Erythroblast (primary cell): ENCODE measurements around the gene MMEL1.

Experiments
- DNase-seq, 2 experiments: peaks; one replicate each; lab custom pipeline; 2025; lab: John Stamatoyannopoulos, UW
- GATA1 ChIP-seq: IDR thresholded peaks from 2 replicates; pipeline ENCODE4 v1.6.1; 2011; ENCODE audit warnings: low read depth, mild to moderate bottlenecking, control low read depth, low read length, moderate library complexity
- POLR2A ChIP-seq: IDR thresholded peaks from 2 replicates; pipeline ENCODE4 v1.6.1; 2011; ENCODE audit warnings: mild to moderate bottlenecking, low read length

Gene MMEL1

GRCh38 chr1:2625311-2625710, 7.5 kb downstream of the MMEL1 start:
- DNase-seq: no peak
- no peak for TF ChIP-seq POLR2A
- TF ChIP-seq GATA1: no peak

- no peak for TF ChIP-seq POLR2A
- TF ChIP-seq GATA1: no peak
- no peak for DNase-seq
Observed at GRCh38 chr1:2624735-2625300, 8.0 kb downstream of the MMEL1 start.

GRCh38 chr1:2623571-2624337, 9.1 kb downstream of the MMEL1 start:
- TF ChIP-seq POLR2A (no peak), GATA1 (no peak)
- DNase-seq: no peak

GRCh38 chr1:2617971-2618470, 14.8 kb downstream of the MMEL1 start:
- TF ChIP-seq GATA1 (no peak), POLR2A (no peak)
- DNase-seq: no peak

DNA sequence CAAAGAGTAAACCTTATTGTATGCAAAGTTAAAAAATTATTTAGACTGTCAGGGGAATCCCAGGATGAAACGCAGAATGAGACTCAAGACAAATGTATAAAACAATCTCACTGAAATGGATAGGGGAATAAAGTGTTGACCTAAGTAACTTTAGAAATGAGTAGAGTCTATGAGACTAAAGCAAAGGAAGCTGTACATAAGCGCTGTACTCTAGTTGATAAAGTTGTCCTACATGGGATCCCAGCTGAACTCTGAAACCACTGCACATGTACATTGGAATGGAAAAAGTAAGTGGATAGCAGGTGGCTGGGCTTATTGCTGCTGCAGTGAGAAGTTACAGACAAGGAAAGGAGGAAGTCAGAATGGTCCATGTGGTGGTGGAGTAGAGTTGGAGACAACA, 18.7 kb downstream of the MMEL1 start:
- DNase-seq: no peak
- no peak for TF ChIP-seq POLR2A
- TF ChIP-seq GATA1: no peak

DNA sequence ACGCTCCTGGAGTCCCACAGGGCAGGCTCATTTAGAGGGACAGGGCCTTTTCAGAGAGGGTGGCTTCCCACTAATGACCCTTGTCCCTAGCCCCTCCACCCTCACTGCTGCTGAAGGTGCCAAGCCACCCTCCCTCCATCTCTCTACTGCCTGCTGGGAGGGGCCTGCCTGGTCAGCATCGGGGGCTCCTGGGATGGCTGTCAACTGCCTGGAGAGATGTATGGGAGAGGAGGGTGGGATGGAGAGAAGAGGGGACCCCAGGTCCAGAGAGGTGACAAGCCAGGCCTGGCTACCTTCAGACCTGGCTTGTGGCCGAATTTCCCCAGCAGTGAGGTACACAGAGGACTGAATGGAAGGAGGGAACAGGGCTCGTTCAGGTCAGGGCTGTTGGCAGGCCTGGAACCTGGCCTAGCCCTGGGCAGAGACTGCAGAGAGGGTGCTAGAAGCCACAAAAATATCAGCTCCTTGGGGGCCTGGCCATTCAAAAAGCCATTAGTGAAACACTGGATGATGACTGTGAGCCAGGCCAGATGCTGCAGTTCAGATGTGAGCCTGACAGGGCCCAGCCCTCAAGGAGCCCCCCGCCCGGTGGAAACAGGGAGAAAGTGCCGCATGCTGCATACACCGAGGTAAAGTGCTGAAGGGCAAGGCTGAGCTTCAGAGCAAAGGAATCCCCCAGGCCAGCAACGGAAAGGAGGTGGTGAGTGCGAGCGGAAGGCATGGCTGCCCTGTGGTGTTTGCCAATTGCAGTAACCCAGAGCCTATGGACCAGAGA, 20.0 kb downstream of the MMEL1 start:
- no peak for DNase-seq
- TF ChIP-seq POLR2A (no peak), GATA1 (no peak)

DNA sequence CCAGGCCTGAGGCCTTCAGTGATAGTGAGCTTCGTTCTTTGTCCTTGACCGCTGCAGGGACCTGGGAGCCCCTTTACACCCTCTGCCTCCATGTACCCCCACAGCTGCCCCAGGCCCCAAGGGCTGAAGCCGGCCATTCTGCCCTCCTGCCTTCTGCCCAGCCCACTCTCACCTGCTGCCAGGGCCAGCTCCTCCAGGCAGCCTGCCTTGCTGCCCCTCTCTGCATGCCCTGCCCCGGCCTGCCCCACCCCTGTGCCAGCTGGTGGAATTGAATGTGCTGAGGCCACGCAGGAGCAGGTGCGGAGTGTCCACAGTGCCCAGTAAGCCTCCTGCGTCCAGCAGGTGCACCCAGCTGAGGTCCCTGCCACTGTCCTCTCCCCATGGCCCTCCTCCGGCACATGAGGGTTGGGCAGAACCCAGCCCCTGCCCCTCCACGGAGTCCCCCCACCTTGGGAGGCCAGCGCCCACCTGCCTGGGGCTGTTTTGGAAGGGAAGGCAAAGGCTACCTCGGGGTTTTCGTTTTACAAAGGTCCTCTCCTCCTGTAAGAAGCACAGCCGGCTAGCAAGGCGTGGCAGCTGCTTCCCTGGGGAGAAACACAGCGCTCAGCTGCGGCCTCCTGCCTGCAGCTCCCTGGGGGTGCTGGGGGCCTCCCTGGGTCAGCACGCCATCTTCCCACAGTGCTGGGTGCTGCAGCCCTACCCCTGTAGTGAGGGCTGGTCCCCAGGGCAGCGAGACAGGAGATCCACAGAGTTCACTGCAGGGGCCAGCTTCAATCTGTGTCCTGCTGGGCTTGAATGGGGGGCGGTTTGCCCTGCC, 21.0 kb downstream of the MMEL1 start:
- DNase-seq: no peak
- TF ChIP-seq POLR2A (no peak), GATA1 (no peak)

DNA sequence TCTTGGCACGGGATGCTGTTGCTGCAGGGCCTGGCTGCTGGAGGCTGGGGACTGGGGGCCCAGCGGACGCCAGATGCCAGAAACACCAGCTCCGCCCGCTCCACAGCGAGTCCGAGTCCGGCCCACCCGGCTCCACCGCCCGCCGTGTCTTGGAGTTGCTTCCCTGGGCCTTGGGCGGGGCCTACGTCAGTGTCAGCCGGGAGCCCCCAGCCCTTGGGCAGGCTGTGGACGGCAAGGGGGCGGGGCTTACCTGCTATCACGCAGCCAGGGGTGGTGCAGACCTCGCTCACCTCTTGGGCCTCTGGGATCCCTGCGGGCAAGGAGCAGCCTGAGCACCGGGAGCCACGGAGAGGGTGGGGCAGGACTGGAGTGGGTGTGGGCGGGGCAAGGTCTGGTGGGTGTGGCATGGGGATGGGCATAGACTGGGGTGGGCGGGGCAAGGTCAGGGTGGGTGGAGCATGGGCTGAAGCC, 21.8 kb downstream of the MMEL1 start:
- DNase-seq: peak; percentile 21 to 48

DNA sequence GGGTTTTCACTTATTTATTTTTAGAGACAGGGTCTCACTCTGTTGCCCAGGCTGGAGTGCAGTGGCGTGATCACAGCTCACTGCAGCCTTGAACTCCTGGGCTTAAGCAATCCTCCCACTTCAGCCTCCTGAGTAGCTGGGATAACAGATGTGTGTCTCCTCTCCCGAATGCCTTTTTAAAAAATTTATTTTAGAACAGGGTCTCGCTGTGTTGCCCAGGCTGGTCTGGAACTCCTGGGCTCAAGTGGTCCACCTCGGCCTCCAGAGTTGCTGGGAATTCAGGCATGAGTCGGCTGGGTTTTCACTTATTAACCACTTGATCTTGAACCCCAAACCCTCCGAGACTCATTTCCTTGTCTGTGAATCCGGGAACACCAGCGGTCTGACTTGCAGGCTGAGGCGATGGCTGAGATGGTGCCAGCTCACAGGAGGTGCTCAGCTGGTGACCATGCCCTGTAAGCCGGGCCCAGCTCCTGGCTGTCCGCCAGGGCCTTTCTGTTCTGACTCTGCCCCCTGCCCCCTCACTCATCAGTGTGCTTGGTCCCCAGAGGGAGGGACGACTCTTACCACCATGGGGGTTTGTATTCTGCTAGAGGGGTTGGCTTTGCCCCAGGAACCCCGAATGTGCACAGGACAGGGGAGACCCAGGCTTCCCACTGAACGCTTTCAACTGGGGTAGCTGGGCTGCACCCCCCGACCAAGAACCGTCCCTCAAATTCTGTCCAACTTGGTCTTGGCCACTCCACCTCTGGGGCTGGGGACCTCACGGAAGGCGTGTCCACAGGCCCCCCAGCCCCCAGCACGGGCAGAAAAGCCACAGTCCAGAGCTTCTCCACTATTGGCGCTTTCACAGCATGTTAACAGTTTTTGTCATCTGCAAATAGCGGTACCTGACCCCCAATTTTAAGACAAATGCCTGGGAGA, 22.5 kb downstream of the MMEL1 start:
- TF ChIP-seq GATA1 (no peak), POLR2A (no peak)
- no peak for DNase-seq

More for the DNA sequence above, 21.8 kb downstream of the MMEL1 start:
- no peak for TF ChIP-seq POLR2A
- TF ChIP-seq GATA1: no peak

GRCh38 chr1:2609319-2610035, 23.3 kb downstream of the MMEL1 start:
- DNase-seq: no peak
- TF ChIP-seq POLR2A (no peak), GATA1 (no peak)

DNA sequence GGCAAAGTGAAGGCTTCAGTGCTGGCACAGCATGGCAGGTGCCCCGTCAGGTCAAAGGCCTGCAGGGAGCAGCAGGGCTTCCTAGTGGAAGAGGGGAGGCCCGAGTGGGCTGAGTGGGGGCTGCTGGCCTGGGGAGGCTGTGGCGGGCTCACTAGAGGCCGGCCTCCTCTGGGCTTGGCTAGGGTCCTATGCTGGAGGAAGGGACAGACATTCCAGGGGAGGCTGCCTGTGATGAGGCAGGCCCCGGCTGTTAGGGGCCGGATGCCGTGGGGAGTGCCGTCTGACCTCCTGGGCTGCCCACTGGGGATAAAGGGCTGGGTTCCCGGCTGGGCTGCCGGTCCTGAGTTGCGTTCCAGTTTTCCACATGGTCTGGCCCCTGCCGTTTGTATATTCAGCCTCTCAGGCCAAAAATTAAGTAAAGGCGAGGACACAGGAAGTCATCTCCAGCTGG, 25.1 kb downstream of the MMEL1 start:
- no peak for DNase-seq
- TF ChIP-seq POLR2A (no peak), GATA1 (no peak)
